K562 (cell line): ENCODE measurements around the gene DNAJC15. TPM values are rescaled to one million over a fixed set of nuclear protein-coding genes. Genes with fewer than 3 reads are reported as not detected.

Experiments
- ATAC-seq: fragments of 200-7000 bp; cut with Tn5 transposase; 3 replicates; pipeline ENCODE4 v1.9.1; 2020; ENCODE audit warnings: moderate library complexity
- BruUV-seq: library from RNA; stranded (reverse); fragments of 400-500 nt; replicated peaks from 2 replicates; lab custom pipeline; 2021; lab: Mats Ljungman, UMichigan
- CTCF ChIA-PET: fragments of 300-600 bp; formaldehyde crosslinking; extraction: SDS; loops from one replicate; lab custom pipeline; 2021; ENCODE audit warnings: low intra/inter-chr PET ratio; lab: Yijun Ruan, JAX
- POLR2A ChIA-PET: fragments of 300-600, 350-650 bp; sonication (Branson Sonifier 250); formaldehyde crosslinking; extraction: SDS; loops from one replicate; lab custom pipeline; 2021; ENCODE audit warnings: antibody characterized with exemption, inconsistent platforms; lab: Yijun Ruan, JAX
- DNase-seq, 4 experiments: peaks; one replicate each; pipeline versions ENCODE4 v3.0.0 to v3.0.0-alpha.2; 2011 to 2018; ENCODE audit warnings: low spot score in 3 of 4, mixed read lengths in 3 of 4; ENCODE audit errors: extremely low read depth in 1 of 4
- FAIRE-seq: peaks from 2 replicates; lab custom pipeline; 2011; peaks lifted over from hg19 to GRCh38; lab: Jason Lieb, UNC
- H2AFZ ChIP-seq: 2 replicates; pipeline ENCODE4 v1.6.0; 2011; ENCODE audit warnings: low read depth, low read length, control low read depth, inconsistent platforms
- H3K27ac ChIP-seq: fragments of 200-600 bp; 3 replicates; pipeline ENCODE4 v1.8.0; 2011; ENCODE audit warnings: low read depth, mild to moderate bottlenecking, control low read depth, inconsistent platforms, low read length, moderate library complexity, mixed read lengths; ENCODE audit errors: extremely low read depth
- H3K27me3 ChIP-seq, 2 experiments: fragments of 300-600 bp in 1 of 2; 2 replicates in 1 of 2; 3 replicates in 1 of 2; pipeline versions ENCODE4 v1.6.0 to v1.8.0; 2011; ENCODE audit warnings: inconsistent platforms in 2 of 2, low read length in 2 of 2, mild to moderate bottlenecking in 1 of 2, mixed read lengths in 1 of 2, moderate library complexity in 1 of 2; ENCODE audit not compliant: control insufficient read depth in 2 of 2, insufficient read depth in 2 of 2
- H3K36me3 ChIP-seq: fragments of 300-600 bp; 3 replicates; pipeline ENCODE4 v1.8.0; 2011; ENCODE audit warnings: mild to moderate bottlenecking, low read length, inconsistent platforms; ENCODE audit not compliant: control insufficient read depth, insufficient read depth
- H3K4me1 ChIP-seq, 2 experiments: fragments of 200-600 bp in 1 of 2; replicated peaks in 1 of 2; 2 replicates in 1 of 2; 3 replicates in 1 of 2; pipeline versions ENCODE4 v1.5.1 to v1.8.0; 2011; ENCODE audit warnings: inconsistent platforms in 2 of 2, low read length in 2 of 2, mild to moderate bottlenecking in 1 of 2, mixed read lengths in 1 of 2, moderate library complexity in 1 of 2; ENCODE audit not compliant: control insufficient read depth in 2 of 2, insufficient read depth in 2 of 2
- H3K4me2 ChIP-seq: 2 replicates; pipeline ENCODE4 v1.6.1; 2011; ENCODE audit warnings: low read length, control low read depth, inconsistent platforms, mixed read lengths; ENCODE audit not compliant: insufficient read depth
- H3K4me3 ChIP-seq: fragments of 200-600 bp; sonication (generic), shearing (Covaris generic); 2 replicates; pipeline ENCODE4 v1.5.1; 2016; ENCODE audit warnings: control low read depth, inconsistent platforms
- H3K79me2 ChIP-seq: fragments of 200-600 bp; 3 replicates; pipeline ENCODE4 v1.8.0; 2011; ENCODE audit warnings: low read length, inconsistent platforms; ENCODE audit not compliant: control insufficient read depth, insufficient read depth
- H3K9ac ChIP-seq, 2 experiments: 2 replicates each; pipeline versions ENCODE4 v1.6.0 to v1.6.1; 2011; ENCODE audit warnings: low read depth in 2 of 2, low read length in 2 of 2, control low read depth in 1 of 2, inconsistent platforms in 1 of 2, mild to moderate bottlenecking in 1 of 2, mixed read lengths in 1 of 2; ENCODE audit not compliant: insufficient read depth in 1 of 2
- H3K9me1 ChIP-seq: one replicate; pipeline ENCODE4 v1.6.0; 2011; ENCODE audit warnings: inconsistent platforms, mild to moderate bottlenecking, low read length, moderate library complexity; ENCODE audit not compliant: control insufficient read depth, insufficient read depth
- H3K9me3 ChIP-seq: replicated peaks from 2 replicates; pipeline ENCODE4 v1.5.1; 2011; ENCODE audit warnings: low read depth, low read length, inconsistent platforms; ENCODE audit not compliant: control insufficient read depth, insufficient read depth
- H4K20me1 ChIP-seq: replicated peaks from 2 replicates; pipeline ENCODE4 v1.6.1; 2011; ENCODE audit warnings: low read length, inconsistent platforms, mixed read lengths; ENCODE audit not compliant: control insufficient read depth, insufficient read depth
- ARNT ChIP-seq, 2 experiments: fragments of 450-650 bp; IDR thresholded peaks; 2 replicates each; pipeline ENCODE4 v1.6.1; 2016; ENCODE audit warnings: mild to moderate bottlenecking in 1 of 2
- COPS2 ChIP-seq: fragments of 450-650 bp; conservative IDR thresholded peaks from 2 replicates; pipeline ENCODE4 v1.6.1; 2016; ENCODE audit warnings: mild to moderate bottlenecking, moderate library complexity
- ETS2 ChIP-seq: IDR thresholded peaks from 2 replicates; pipeline ENCODE4 v1.6.1; 2016; ENCODE audit warnings: borderline replicate concordance, missing genetic modification characterization, mild to moderate bottlenecking, moderate library complexity, missing compliant biosample characterization; ENCODE audit not compliant: poor library complexity, severe bottlenecking
- ETV5 ChIP-seq: sonication (generic); formaldehyde crosslinking; IDR thresholded peaks from 2 replicates; pipeline ENCODE4 v1.4.0; 2020; ENCODE audit warnings: low read depth, mild to moderate bottlenecking, missing genetic modification reagents
- EZH2 ChIP-seq: IDR thresholded peaks from 2 replicates; pipeline ENCODE4 v1.6.1; 2012; ENCODE audit warnings: low read depth, mild to moderate bottlenecking, inconsistent platforms, low read length, borderline replicate concordance
- HDAC6 ChIP-seq: IDR thresholded peaks from 2 replicates; pipeline ENCODE4 v1.6.1; 2012; ENCODE audit warnings: low read depth, mild to moderate bottlenecking, control low read depth, inconsistent platforms, low read length, moderate library complexity
- HEY1 ChIP-seq: fragments of 250-450 bp; sonication (Bioruptor Pico); IDR thresholded peaks from 2 replicates; pipeline ENCODE4 v1.5.0; 2020; ENCODE audit warnings: mild to moderate bottlenecking, moderate library complexity, borderline replicate concordance
- KDM4B ChIP-seq, 2 experiments: fragments of 450-650 bp in 1 of 2; sonication (generic) in 1 of 2; IDR thresholded peaks; 2 replicates each; pipeline ENCODE4 v1.6.1; 2016 to 2017; ENCODE audit warnings: borderline replicate concordance in 2 of 2, antibody characterized with exemption in 1 of 2, low read depth in 1 of 2, mild to moderate bottlenecking in 1 of 2
- RBM17 ChIP-seq: fragments of 200-400 bp; formaldehyde crosslinking; IDR thresholded peaks from 2 replicates; pipeline ENCODE4 v1.6.1; 2017; ENCODE audit warnings: low read depth, mild to moderate bottlenecking, low read length, borderline replicate concordance
- SMAD1 ChIP-seq: fragments of 150-350 bp; IDR thresholded peaks from 2 replicates; pipeline ENCODE4 v1.6.1; 2014; ENCODE audit warnings: low read length, low read depth; ENCODE audit not compliant: partially characterized antibody
- ZNF584 ChIP-seq: fragments of 200-800 bp; sonication (Bioruptor generic); IDR thresholded peaks from 2 replicates; pipeline ENCODE4 v1.6.1; 2016; ENCODE audit warnings: low read depth, mild to moderate bottlenecking, missing genetic modification characterization, missing compliant biosample characterization
- ZSCAN29 ChIP-seq: fragments of 450-650 bp; IDR thresholded peaks from 2 replicates; pipeline ENCODE4 v1.6.1; 2017
- WGBS: fragments of 100-300 bp; shearing (Covaris generic); methylation state at CpG from one replicate; pipeline ENCODE4 v1.1.6; 2016; ENCODE audit warnings: low coverage, mixed read lengths; ENCODE audit not compliant: insufficient coverage; ENCODE audit errors: missing lambda C conversion rate; 5-methylcytosine and 5-hydroxymethylcytosine counted together
- in situ Hi-C: fragments of 300-500 bp; cut with MboI; formaldehyde crosslinking; loops from 4 replicates; pipeline ENCODE4 v1.15.0; 2018; ENCODE audit warnings: inconsistent platforms, mixed read lengths
- intact Hi-C: fragments of 100-400 bp; cut with micrococcal nuclease; formaldehyde crosslinking; loops from 2 replicates; pipeline ENCODE4 v1.14.2; 2022
- polyA plus RNA-seq, 8 experiments: library from polyadenylated mRNA; depleted of rRNA in 4 of 8; stranded (reverse) in 5 of 8; unstranded in 3 of 8; fragments of >200 nt; fragmentation: Nextera tagmentation in 2 of 8; fragmentation: Illumina TruSeq in 1 of 8; extraction: Ambion mirVana in 2 of 8; extraction: Trizol in 1 of 8; gene quantifications; 2 replicates each; pipeline versions ENCODE4 v1.2.1 to v1.2.3, GENCODE V29; 2011 to 2014; ENCODE audit warnings: inconsistent platforms in 1 of 8, missing spikeins in 1 of 8
- total RNA-seq, 7 experiments: library from RNA; depleted of rRNA in 6 of 7; stranded (reverse); fragments of >200 nt in 6 of 7; fragmentation: Illumina TruSeq in 2 of 7; extraction: Trizol in 2 of 7; gene quantifications; 2 replicates each; pipeline versions ENCODE4 v1.2.1 to v1.2.3, GENCODE V29; 2011 to 2021; ENCODE audit warnings: low replicate concordance in 1 of 7

The DNAJC15 gene
- total and polyA plus RNA-seq, 9 of the 15 experiments (the other 6 are each of a cell fraction or from before 2014, with no cell fraction given): 0.47 to 3.8 (median 1.0) TPM

GRCh38 chr13:42984026-42984425 is 39.4 kb upstream of the DNAJC15 start:
- H3K4me1 ChIP-seq: no peaks in the 10 kb centered on the region
- intact Hi-C loops (no loop called here), in situ Hi-C loops (no loop called here)
- H3K4me3 ChIP-seq: no peak overlapping the region
- H3K27ac ChIP-seq: no peak overlapping the region
- H3K27me3 ChIP-seq: no peaks in the 10 kb centered on the region
- no TSS peak for BruUV-seq
- no peaks in the 10 kb centered on the region for H4K20me1 ChIP-seq
- ChIA-PET CTCF (no interaction called here), POLR2A (no interaction called here)
- no peaks in the 10 kb centered on the region for H3K36me3 ChIP-seq
- DNase-seq (no peak), ATAC-seq (no peak), FAIRE-seq (no peak)
- no peak overlapping the region for H2AFZ ChIP-seq
- no peaks in the 10 kb centered on the region for H3K9me1 ChIP-seq
- H3K79me2 ChIP-seq: no peaks in the 10 kb centered on the region
- H3K9me3 ChIP-seq: no peaks in the 10 kb centered on the region
- TF ChIP-seq ARNT (IDR thresholded peaks at IDR 0.05): no peak
- TF ChIP-seq HDAC6: no peak
- TF ChIP-seq HEY1 (CRISPR knock-in tag): no peak
- TF ChIP-seq ZNF584 (CRISPR knock-in tag): no peak
- H3K9ac ChIP-seq: no peak overlapping the region
- no peak overlapping the region for H3K4me2 ChIP-seq

- no peak for TF ChIP-seq RBM17
- TF ChIP-seq SMAD1: no peak
- TF ChIP-seq EZH2: no peak
- no peak for TF ChIP-seq ZSCAN29
- TF ChIP-seq ETV5 (CRISPR knock-in tag): no peak
- TF ChIP-seq KDM4B (IDR thresholded peaks at IDR 0.05; ENCODE audit: borderline replicate concordance in 2 of 2, low read depth in 1 of 2): no peak
- TF ChIP-seq COPS2: no peak
- TF ChIP-seq ETS2 (tag): no peak
- TF ChIP-seq, all 486 proteins: peak for 0
- in situ Hi-C loops: no loop called here
- no peak for FAIRE-seq
- Histone ChIP-seq H3K79me2 (no peaks in the 10 kb centered on the region), H3K4me1 (no peaks in the 10 kb centered on the region), H2AFZ (no peak overlapping the region), H3K4me2 (no peak overlapping the region), H3K4me3 (no peak overlapping the region), H3K9ac (no peak overlapping the region), H3K9me1 (no peaks in the 10 kb centered on the region), H3K27me3 (no peaks in the 10 kb centered on the region), H3K9me3 (no peaks in the 10 kb centered on the region), H3K36me3 (no peaks in the 10 kb centered on the region), H3K27ac (no peak overlapping the region), H4K20me1 (no peaks in the 10 kb centered on the region)
- DNase-seq: no peak
- ChIA-PET CTCF (no interaction called here), POLR2A (interaction anchor here (0.9 kb wide), 1 partner anchor 29 kb away, joined by 3 read pairs; no protein-coding TSS in a partner anchor)
- no peak for ATAC-seq
- intact Hi-C loops: no loop called here
- no TSS peak for BruUV-seq
- 0% methylated on average over 1 of the region's 1 CpG for WGBS
Observed at GRCh38 chr13:42984691-42985090, 38.7 kb upstream of the DNAJC15 start.
